ENCODE data around the gene INKA2.

- TF ChIP-seq CTCF (IDR thresholded peaks at IDR 0.05) (no peak), POLR2A (IDR thresholded peaks at IDR 0.05) (no peak)
Observed at GRCh38 chr1:111735858-111736544, 3.2 kb downstream of the INKA2 start.

All from body of pancreas (tissue), 4 donors.